Adrenal gland (tissue), 12 donors: ENCODE measurements around the gene TOLLIP. TPM values are rescaled to one million over a fixed set of nuclear protein-coding genes. Genes with fewer than 3 reads are reported as not detected.

Source experiments
- DNase-seq, 7 donors: peaks; one replicate each; pipeline ENCODE4 v3.0.0-alpha.2; 2019 to 2020
- H3K27ac ChIP-seq, 5 donors: fragments of 200-600 bp; sonication (generic) in 4 of 5; 1 replicate in 3 of 5; 2 replicates in 2 of 5; pipeline versions ENCODE4 v1.5.1 to v1.8.0; 2016 to 2020; ENCODE audit warnings: mild to moderate bottlenecking in 1 of 5
- H3K27me3 ChIP-seq: fragments of 200-600 bp; 2 replicates; pipeline ENCODE4 v1.8.0; 2021
- H3K36me3 ChIP-seq, 2 donors: fragments of 200-600 bp; replicated peaks in 1 of 2; 1 replicate in 1 of 2; 2 replicates in 1 of 2; pipeline versions ENCODE4 v1.5.1 to v1.8.0; 2018 to 2022
- H3K4me1 ChIP-seq, 2 donors: fragments of 200-600 bp; replicated peaks in 1 of 2; 1 replicate in 1 of 2; 2 replicates in 1 of 2; pipeline versions ENCODE4 v1.5.1 to v1.8.0; 2018 to 2021
- H3K4me3 ChIP-seq, 4 donors: fragments of 200-600 bp; sonication (generic) in 3 of 4; one replicate each; pipeline ENCODE4 v1.5.1; 2016 to 2018
- H3K9me3 ChIP-seq, 3 donors: fragments of 200-600 bp; sonication (generic) in 1 of 3; replicated peaks in 1 of 3; 1 replicate in 2 of 3; 2 replicates in 1 of 3; pipeline versions ENCODE4 v1.5.1 to v1.8.0; 2016 to 2021
- CTCF ChIP-seq, 6 experiments: fragments of 450-650 bp in 4 of 6; fragments of 200-600 bp in 2 of 6; sonication (generic) in 1 of 6; IDR thresholded peaks; 1 replicate in 5 of 6; 2 replicates in 1 of 6; pipeline versions ENCODE4 v1.5.1 to v1.8.0; 2016 to 2021; ENCODE audit warnings: antibody characterized with exemption in 6 of 6, mild to moderate bottlenecking in 2 of 6, moderate library complexity in 1 of 6
- POLR2A ChIP-seq, 2 donors: fragments of 450-650 bp; IDR thresholded peaks; one replicate each; pipeline ENCODE4 v1.6.1; 2017; ENCODE audit warnings: antibody characterized with exemption in 2 of 2, mild to moderate bottlenecking in 2 of 2, moderate library complexity in 1 of 2
- WGBS, 4 donors: extraction: QIAGEN DNeasy Blood & Tissue Kit in 2 of 4; methylation state at CpG; one replicate each; pipeline versions ENCODE4 v1.1.5 to v1.1.7; 2013 to 2017; 5-methylcytosine and 5-hydroxymethylcytosine counted together
- intact Hi-C, 2 donors: fragments of 100-400 bp; cut with DNase I; formaldehyde crosslinking; loops; one replicate each; pipeline versions ENCODE4 v1.14.1 to v1.15.0; 2022 to 2023
- polyA plus RNA-seq, 3 donors: library from polyadenylated mRNA; stranded (reverse); fragments of 200-250 nt in 2 of 3; fragments of 350-450 nt in 1 of 3; fragmentation: Illumina TruSeq in 1 of 3; extraction: RNeasy Lipid Tissue Mini Kit (QIAGEN cat#74804) in 1 of 3; gene quantifications; one replicate each; pipeline ENCODE4 v1.2.3, GENCODE V29; 2013 to 2014
- total RNA-seq, 9 donors: library from RNA; depleted of rRNA in 4 of 9; stranded (reverse); fragments of >200 nt in 4 of 9; fragments of 120-200 nt in 1 of 9; fragmentation: NEBNext Ultra II Directional in 1 of 9; extraction: Animal tissue kit (Norgen Biotek cat#: 25700) in 1 of 9; gene quantifications; one replicate each; pipeline versions ENCODE4 v1.1.0 to v1.2.4, GENCODE V29; 2013 to 2023
- donor health status: healthy with polysubstance abuse.
- donor health status: Bipolar disorder and iron deficiency.
- donor health status: DM: yes; HTN: yes; CAD: no.
- donor health status: DM: no; HTN: no; CAD: no.
- donor health status: DM: no; HTN: no; CAD: no.
- donor health status: DM: yes; HTN: yes; CAD: no.

The TOLLIP gene
- total and polyA plus RNA-seq, 12 donors: 18.9 to 84.1 (median 66.3) TPM

- Histone ChIP-seq H3K27ac (no peak overlapping the region), H3K9me3 (no peaks in the 10 kb centered on the region), H3K4me1 (peaks cover 22 to 28% of the 10 kb centered on the region in 2 donors), H3K36me3 (no peaks in the 10 kb centered on the region), H3K4me3 (no peak overlapping the region), H3K27me3 (no peaks in the 10 kb centered on the region)
- no peak for TF ChIP-seq CTCF (IDR thresholded peaks at IDR 0.05)
- no peak for TF ChIP-seq POLR2A (IDR thresholded peaks at IDR 0.05)
- 82 to 86% (median 84%) methylated on average over 14 of the region's 14 CpGs for WGBS, 4 donors
- intact Hi-C loops: no loop called here
- DNase-seq: peak in 1 of 7 donors; percentile 40
Measured at GRCh38 chr11:1304380-1304779, 5.1 kb downstream of the TOLLIP start.

GRCh38 chr11:1303973-1304372 lies 5.5 kb downstream of the TOLLIP start:
- Histone ChIP-seq H3K9me3 (no peaks in the 10 kb centered on the region), H3K4me3 (no peak overlapping the region), H3K36me3 (no peaks in the 10 kb centered on the region), H3K4me1 (peaks cover 26 to 32% of the 10 kb centered on the region in 2 donors), H3K27me3 (no peaks in the 10 kb centered on the region), H3K27ac (no peak overlapping the region)
- intact Hi-C loops: no loop called here
- no peak for TF ChIP-seq POLR2A (IDR thresholded peaks at IDR 0.05)
- no peak for TF ChIP-seq CTCF (IDR thresholded peaks at IDR 0.05)
- 60 to 74% (median 62%) methylated on average over 10 of the region's 10 CpGs for WGBS, 4 donors
- DNase-seq: peak in 5 of 7 donors; percentile 50 to 81 (median 57)

- Histone ChIP-seq H3K9me3 (no peaks in the 10 kb centered on the region), H3K4me3 (no peak overlapping the region), H3K27me3 (no peaks in the 10 kb centered on the region), H3K4me1 (peaks cover 29 to 32% of the 10 kb centered on the region in 2 donors), H3K36me3 (no peaks in the 10 kb centered on the region), H3K27ac (no peak overlapping the region)
- TF ChIP-seq CTCF (IDR thresholded peaks at IDR 0.05) (no peak), POLR2A (IDR thresholded peaks at IDR 0.05) (no peak)
- WGBS, 4 donors: 84 to 88% (median 85%) methylated on average over 18 to 25 of the region's 25 CpGs
- DNase-seq: peak in 2 of 7 donors; percentile 26 to 51
- intact Hi-C loops: no loop called here
Measured at GRCh38 chr11:1303126-1303821, 6.2 kb downstream of the TOLLIP start.

GRCh38 chr11:1302461-1303125 lies 6.8 kb downstream of the TOLLIP start:
- Histone ChIP-seq H3K4me3 (no peak overlapping the region), H3K9me3 (no peaks in the 10 kb centered on the region), H3K27me3 (no peaks in the 10 kb centered on the region), H3K36me3 (peaks cover 0 to 5% of the 10 kb centered on the region in 2 donors), H3K27ac (no peak overlapping the region), H3K4me1 (peaks cover 24 to 27% of the 10 kb centered on the region in 2 donors)
- peak in 2 of 7 donors; percentile 17 to 42 for DNase-seq
- WGBS, 4 donors: 81 to 85% (median 83%) methylated on average over 17 of the region's 17 CpGs
- TF ChIP-seq POLR2A (IDR thresholded peaks at IDR 0.05): no peak
- TF ChIP-seq CTCF (IDR thresholded peaks at IDR 0.05): no peak
- intact Hi-C loops: no loop called here
